ENCODE results near the gene ZDHHC19.
"Not testable (repeated sequence)": the region's sequence is repeated elsewhere in the genome, so short reads cannot be mapped to it uniquely, and the experiment has no call there.

The ZDHHC19 gene, protein sequence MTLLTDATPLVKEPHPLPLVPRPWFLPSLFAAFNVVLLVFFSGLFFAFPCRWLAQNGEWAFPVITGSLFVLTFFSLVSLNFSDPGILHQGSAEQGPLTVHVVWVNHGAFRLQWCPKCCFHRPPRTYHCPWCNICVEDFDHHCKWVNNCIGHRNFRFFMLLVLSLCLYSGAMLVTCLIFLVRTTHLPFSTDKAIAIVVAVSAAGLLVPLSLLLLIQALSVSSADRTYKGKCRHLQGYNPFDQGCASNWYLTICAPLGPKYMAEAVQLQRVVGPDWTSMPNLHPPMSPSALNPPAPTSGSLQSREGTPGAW

DNA sequence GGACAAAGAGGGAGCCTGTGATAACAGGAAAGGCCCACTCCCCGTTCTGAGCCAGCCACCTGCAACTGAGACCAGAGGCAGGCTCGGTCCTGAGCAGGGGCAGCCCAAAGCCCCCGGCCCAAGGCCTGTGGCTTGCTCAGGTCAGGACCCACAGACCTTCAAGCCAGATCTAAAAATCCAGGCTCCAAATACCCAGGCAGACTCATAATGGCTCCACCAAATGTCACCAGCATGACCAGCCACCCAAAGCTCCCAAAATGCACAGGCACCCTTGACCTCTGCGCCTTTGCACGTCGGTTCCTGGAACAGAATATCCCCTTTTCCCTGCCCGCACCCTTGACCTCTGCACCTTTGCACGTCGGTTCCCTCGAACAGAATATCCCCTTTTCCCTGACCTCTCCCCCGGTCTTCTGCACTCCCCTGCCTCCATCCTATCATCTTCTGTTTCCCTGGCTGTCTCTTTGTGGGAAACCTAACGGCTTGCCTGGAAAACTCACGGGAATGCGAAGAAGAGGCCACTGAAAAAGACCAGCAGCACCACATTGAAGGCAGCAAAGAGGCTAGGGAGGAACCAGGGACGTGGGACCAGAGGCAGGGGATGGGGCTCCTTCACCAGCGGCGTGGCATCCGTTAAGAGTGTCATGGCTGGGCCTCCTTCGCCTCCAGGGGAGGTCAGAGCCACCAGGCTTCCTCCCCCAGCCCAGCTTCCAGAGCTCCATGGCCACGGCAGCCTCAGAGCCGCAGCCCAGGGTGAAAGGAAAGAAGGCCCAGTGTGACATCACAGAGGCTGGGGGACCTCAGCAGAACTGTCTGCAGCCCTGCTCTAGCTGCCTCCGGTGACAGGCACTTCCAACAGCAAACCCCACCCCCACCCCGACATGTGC lies at the start of gene ZDHHC19:
ZDHHC19 (minus strand) TSS at position 728 of the 884 bp plus-strand sequence; CDS start at position 643, 85 bp downstream.
- DNase-seq: no peak

DNA sequence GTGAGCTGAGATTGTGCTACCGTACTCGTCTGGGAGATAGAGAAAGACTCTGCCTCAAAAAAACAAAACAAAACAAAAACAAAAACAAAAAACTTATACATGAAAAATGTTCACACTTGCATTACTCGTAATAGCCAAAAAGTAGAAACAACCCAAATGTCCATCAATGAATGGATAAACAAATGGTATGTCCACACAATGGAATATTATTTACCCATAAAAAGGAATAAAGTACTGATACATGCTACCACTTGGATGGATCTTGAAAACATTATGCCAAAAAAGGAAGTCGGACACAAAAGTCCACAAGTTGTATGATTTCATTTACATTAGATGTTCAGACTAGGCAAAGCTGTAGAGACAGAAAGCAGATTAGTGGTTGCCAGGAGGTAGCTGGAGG lies 49.6 kb upstream of the ZDHHC19 start:
- DNase-seq: no peak

DNA sequence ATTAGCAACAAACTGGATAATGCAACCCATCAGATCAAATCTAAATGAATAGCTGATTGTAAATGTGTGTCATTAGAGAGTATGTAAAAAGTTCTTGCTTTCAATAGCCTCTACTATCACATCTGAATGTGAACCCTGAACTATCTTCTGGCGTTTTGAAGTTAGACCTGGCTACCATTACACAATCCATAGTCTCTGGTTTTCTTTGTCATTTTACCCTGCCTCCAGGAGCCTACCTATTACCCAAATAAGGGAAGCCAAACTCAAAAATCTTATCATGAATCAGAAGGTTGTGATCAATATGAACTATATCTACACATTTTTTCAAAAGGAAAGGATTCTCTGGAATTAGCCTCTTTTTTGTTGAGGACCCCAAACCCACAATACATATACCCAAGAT lies 44.6 kb upstream of the ZDHHC19 start:
- no peak for DNase-seq

DNA sequence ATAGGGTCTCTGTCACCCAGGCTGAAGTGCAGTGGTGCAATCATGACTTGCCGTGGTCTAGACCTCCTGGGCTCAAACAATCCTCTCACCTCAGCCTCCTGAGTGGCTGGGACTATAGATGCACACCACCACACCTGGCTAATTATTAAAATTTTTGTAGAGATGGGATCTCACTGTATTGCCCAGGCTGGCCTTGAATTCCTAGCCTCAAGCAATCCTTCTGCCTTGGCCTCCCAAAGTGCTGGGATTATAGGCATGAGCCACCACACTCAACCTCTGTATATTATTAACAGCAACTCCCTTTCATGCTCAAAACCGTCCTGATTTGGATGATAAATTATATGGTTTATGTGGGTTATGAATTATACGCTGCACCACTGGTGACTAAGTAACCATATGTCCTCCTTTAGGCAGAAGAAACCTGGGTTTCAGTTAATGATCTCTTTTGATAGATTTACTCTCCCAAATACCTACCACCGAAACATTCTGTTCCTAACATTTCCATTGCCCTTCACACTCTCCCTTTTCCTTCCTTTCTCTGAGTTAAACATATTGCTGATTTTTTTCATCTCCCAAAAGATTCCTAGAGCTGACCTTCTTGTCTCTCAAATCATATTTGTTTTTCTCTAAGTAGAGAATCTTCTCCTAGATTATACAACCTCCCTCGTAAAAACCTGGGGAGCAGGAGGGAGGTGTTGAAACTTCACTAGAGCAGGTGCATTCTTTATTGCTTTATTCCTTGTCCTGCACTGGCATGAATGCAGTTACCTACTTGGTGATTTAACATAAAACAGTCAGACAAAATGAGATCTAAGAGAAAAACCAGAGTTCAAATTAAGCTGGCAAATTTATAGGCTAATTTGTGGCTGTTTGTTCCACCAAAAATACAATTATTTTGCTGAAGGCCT lies 43.4 kb upstream of the ZDHHC19 start:
- no peak for DNase-seq

DNA sequence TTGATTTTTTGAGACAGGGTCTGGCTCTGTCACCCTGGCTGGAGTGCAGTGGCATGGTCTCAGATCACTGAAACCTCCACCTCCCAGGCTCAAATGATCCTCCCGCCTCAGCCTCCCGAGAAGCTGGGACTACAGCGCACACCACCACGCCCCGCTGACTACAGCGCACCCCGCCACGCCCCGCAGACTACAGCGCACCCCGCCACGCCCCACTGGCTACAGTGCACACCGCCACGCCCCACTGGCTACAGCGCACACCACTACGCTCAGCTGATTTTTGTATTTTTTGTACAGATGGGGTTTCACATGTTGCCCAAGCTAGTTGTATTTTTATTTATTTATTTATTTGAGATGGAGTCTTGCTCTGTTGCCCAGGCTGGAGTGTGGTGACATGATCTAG lies 40.7 kb upstream of the ZDHHC19 start:
- no peak for DNase-seq

DNA sequence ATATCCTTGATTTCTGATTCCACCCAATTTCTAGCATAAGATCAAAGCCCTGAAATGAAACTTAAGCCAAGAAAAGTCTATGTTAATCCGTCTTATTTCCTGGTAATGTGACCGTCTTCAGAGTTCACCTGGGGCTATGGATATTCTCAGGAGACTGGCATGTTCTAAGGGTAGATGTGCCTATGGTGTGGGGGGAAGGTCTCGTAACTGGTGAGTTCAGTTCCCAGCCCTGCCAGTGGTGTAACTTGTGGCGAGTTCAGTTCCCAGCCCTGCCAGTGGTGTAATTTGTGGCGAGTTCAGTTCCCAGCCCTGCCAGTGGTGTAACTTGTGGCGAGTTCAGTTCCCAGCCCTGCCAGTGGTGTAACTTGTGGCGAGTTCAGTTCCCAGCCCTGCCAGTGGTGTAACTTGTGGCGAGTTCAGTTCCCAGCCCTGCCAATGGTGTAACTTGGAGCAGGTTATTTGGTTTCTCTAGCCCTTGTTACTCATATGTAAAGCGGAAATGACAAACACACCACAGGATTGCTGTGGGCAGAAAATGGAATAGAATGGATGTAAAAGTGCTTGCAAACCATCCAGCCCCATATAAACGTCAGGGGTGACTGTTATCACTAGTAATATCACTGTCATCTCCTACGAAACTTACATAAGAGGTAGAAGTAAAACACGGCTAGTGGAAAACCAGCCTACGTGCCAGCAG lies 35.6 kb upstream of the ZDHHC19 start:
- no peak for DNase-seq

DNA sequence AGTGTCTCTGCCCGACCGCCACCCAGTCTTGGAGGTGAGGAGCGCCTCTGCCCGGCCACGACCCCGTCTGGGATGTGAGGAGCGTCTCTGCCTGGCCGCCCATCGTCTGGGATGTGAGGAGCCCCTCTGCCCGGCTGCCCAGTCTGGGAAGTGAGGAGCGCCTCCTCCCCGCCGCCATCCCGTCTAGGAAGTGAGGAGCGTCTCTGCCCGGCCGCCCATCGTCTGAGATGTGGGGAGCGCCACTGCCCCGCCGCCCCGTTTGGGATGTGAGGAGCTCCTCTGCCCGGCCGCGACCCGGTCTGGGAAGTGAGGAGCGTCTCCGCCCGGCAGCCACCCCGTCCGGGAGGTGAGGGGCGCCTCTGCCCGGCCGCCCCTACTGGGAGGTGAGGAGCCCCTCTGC lies 33.0 kb upstream of the ZDHHC19 start:
- not testable (repeated sequence) for DNase-seq

DNA sequence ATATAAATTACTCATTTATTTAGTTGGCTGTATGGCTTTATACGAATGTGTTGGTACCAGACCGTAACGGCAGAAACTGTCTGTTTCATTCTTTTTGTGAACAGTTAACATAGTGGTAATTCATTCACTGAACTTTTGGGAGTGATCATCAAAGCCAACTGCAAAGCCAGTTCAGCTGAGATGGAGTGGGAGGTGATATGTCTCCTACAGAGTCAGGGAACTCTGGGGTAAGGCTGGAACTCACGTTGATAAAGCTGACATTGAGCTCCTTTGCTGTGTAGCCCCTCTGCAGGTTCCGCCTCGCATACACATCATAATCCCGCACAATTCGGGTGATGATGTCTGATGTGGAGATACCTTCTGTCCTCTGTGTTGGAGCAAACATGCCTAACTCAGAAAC lies 30.5 kb upstream of the ZDHHC19 start:
- no peak for DNase-seq

DNA sequence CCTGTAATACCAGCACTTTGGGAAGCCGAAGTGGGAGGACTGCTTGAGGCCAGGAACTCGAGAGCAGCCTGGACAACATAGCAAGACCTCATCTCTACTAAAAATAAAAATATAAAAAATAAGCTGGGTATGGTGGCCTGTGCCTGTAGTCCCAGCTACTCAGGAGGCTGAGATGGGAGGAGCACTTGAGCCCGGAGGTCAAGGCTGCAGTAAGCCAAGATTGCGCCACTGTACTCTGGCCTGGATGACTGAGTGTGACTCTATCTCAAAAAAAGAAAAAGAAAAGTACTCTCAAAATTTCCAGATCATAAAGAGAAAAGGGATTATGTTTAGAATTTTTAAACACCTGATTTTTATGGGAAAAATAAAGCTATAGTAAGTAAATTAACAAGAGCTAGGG lies 29.2 kb upstream of the ZDHHC19 start:
- no peak for DNase-seq

DNA sequence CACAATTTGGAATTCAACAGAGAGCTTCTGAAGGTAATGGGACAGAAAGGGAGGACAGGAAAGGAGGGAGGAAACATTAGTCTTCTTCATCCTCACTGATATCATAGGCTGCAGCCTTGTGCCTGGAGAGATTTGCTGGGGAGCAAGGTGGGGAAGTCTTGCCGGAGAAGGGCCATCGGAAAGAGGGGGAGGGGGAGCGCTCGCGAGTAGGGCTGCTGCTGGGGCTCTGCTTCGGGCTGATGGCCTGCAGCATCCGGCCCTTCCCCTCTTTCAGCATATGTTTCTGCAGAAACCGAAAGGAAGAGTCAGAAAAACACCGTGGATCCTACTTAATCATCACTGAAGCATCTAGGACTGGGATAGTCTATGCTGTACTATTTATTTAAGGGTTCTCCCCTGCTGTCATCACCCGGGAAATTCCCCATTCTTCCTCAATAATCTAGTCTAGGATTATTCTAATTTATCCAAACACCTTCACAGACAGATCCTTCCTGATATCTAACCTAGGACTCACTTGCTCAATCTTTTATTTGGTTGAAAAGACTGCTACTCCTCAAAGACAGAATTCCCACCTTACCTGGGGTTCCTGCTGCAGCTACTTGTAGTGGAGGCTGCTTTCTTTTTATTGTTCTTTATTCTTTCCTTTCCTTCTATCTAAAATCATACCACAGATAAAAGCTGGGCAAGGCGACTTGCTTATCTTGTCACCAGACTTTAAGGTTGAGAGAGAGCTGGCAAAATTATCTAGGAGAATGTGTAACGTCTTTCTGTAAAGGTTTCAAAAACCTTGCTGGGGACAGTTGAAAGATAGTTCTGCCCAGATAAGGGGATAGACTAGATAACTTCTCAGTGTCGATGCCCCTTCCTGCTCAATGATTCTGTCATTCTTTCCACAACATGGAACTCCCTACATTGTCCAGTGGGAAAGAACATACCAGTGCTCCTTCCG lies 27.7 kb upstream of the ZDHHC19 start:
- DNase-seq: no peak

DNA sequence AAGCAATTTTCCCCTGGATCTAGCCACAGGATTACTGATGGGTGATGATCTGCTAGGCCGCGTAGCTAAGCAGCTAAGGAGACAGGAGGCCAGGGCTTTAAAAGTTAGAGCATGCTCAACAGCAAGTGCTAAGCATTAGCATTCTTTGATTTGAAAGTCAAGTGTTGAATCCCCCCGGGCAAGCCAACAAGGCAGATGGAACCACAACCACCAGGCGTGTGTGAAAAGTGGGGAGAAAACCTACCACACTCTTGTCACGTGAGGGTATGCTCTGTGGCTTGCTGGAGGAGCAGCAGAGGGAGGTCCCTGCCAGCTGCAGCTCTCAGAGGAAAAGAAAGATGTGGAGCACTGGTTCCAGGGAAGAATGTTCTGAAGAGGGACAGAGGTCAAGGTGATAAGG lies 26.0 kb upstream of the ZDHHC19 start:
- DNase-seq: no peak

DNA sequence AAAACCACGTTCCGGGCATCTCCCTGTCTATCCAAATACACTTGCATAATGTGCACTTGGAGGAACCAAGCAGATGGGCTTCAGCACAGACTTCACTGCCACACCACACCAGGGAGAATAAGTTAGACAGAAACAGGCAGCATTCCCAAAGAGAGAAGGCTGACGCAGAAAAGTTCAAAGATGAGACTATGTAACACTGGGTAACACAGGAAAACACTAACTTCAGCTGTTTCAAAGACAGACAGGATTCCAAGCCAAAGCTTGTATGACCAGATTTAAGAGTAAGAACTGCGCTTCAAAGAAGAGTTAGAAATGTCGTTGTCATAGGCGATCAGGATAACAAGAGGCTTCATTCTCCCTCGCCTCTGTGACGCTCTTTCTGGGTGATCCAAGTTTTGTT lies 25.0 kb upstream of the ZDHHC19 start:
- DNase-seq: no peak

DNA sequence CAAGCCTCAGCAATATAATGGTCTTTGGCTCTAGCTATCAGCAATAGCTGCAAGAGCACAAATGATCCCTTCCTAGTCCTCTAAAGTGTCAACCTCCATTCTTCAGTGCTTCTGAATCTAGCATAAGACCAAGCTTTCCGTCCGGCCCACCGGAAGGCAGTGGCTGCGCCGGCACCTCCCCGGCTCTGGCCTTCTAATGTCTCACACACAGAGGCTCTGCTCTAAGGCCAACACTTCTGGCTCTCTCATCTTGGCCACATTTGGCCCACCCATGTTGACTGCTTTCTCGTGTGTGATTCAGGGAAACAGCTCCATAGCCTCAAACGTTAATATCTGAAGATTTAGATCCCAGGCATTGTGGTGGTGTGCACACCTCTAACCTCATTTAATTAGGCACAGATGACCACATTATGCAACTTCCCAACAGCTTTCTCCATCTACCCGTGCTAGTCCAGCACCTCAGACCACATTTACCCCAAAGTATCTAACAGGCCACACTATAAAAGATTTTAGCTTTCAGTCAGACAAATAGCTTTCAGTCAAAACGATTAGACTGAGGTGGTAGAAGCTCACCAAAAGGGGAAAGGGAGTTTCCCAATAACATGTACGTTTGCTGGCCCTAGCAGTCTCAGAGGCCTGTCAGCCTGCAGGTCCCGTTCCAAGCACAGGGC lies 24.4 kb upstream of the ZDHHC19 start:
- DNase-seq: no peak

DNA sequence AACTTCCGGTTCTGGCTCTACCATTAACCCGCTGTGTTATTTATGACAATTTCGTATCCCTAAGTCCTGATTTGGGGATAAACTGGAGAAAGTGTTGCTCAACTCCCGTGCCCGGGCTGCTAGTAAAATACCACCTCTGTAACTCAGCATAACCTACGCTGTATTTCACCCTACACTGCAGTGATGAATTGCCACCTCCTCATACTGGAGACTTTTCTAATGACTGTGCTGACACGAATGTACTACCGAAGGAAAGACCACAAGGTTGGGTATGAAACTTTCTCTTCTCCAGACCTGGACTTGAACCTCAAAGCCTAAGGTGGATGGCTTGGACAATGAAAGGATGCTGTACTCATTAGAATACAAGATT lies 21.7 kb upstream of the ZDHHC19 start:
- no peak for DNase-seq

DNA sequence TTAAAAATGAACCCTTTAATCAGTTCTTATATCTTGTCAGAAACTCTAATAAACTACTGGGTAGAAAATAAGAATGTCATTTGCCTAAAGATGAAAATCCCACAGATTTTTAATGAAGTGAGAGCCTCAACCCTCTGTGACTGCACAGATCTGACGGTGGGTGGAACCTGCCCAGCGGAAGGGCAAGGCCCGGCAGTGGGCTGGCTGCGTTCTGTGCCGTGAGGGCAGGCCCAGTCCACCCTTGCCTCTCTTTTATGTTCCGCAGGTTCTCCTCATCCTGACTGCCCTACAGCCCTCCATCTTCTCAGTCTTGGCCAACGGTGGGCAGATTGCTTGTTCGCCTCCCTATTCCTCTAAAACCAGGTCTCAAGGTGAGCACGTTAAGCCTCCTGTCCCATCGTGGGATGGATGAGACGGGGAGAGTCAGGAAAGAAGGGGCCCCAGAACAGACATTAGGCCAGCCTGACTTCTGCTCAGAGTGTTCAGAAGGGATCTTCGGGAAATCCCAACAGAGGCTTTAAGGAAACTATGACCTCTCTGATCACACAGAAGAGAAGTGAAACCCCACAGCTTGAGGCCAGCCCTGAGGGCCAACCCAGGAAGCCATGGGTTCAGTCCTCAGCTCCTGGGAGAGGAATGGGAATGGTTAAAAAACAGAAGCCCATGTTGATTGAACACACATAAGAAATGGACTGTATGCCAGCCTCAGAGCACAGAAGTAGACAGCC lies 21.1 kb upstream of the ZDHHC19 start:
- no peak for DNase-seq

DNA sequence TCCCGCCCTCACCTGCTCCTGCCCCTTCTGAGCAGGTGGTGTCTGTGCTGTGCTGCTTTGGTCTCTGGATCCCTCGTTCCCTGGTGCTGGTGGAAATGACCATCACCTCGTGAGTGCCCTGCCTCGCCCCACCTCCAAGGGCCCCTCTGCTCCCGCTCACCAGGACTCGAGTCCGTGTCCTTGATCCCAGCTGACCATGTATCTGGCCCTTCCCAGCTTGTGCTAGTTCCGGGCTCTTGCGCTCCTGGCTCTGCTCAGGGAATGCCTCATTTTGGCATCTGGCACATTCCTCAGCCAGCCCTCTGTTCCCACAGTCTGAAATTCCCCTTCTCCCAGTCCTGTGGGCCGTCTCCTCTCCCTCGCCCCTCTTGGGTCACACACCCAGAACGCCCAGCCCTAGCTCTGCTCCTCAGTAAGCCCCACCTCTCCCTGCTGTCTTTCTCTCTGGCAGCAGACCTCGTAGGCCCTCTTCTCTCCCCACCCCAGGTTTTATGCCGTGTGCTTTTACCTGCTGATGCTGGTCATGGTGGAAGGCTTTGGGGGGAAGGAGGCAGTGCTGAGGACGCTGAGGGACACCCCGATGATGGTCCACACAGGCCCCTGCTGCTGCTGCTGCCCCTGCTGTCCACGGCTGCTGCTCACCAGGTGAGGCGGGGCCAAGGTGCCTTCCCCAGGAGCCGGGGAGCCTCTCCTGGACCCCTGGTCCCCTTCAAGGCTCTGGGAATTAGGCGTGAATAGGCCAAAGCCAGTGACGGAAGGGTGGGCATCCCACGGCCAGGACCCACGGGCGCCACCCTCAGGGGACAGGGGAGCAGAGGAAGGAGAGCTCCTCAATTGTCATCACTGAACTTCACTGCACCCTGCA lies 16.7 kb upstream of the ZDHHC19 start:
- no peak for DNase-seq

DNA sequence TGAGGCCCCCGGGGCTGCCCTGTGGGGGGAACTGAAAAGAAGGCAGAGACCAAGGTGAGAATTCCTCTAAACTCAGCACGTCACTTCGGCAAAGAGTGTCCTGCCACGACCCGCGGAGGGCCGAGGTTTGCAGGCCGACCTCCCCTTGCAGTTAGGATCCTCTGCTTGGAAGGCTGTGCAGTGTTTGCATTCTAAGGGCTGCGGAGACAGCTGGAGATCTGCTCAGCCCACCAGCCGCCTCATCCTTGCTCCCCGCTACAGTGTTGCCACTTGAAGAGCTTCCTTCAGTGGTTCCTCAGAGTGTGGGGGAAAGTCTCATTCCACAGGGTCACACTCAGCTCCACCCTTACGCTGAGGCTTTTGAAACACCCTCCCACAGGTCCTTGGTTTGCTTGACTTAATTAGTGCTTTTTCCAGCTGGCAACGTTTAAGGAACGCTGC lies 15.9 kb upstream of the ZDHHC19 start:
- no peak for DNase-seq

DNA sequence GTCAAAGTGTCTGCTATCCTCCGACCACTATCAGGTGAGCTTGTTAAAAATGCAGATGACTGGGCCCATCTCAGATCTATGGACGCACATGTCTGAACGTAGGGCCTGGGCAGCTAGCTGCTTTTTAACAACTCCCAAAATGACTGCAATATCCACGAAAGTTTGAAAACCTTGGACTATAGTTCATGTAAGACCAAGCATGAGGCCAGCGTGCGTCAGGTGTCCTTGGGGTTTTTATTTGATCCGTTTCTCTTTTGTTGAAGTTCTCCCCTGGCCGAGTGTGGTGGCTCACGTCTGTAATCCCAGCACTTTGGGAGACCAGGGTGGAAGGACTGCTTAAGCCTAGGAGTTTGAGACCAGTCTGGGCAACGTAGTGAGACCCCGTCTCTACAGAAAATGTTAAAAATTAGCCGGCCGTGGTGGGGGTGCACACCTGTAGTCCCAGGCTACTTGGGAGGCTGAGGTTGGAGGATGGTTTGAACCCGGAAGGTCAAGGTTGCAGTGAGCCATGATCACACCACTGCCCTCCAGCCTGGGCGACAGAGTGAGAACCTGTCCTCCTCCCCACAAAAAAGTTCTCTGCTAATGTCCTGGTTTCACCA lies 14.7 kb upstream of the ZDHHC19 start:
- no peak for DNase-seq

DNA sequence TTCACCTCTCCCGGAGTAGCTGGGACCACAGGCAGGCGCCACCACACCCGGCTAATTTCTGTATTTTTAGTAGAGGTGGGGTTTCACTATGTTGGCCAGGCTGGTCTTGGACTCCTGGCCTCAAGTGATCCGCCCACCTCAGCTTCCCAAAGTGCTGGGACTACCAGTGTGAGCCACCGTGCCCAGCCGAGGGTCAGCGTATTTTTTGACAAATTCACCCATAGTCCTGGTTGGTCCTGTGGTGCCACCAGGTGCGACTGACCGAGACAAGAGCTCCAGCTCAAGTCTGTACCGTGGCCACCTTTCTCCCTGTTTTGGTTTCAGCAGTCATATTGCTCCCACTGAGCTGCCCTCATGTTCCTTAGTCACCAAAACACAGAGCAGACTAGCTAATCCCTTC lies 13.9 kb upstream of the ZDHHC19 start:
- DNase-seq: no peak

Measured in activated T-cell treated with anti-CD3 and anti-CD28 coated beads, Interleukin-2, amount 50 U/mL, for 1 hour (primary cell).